Measurements from ENCODE around the gene ZNF530.

The ZNF530 gene

GRCh38 chr19:57599761-57600383 is at the start of gene ZNF530:
ZNF530 (plus strand) TSS chr19:57599885; CDS start chr19:57604346, 4,461 bp downstream.
- no peaks in the 10 kb centered on the region for H3K27me3 ChIP-seq (ENCODE audit: control insufficient read depth in 1 of 2, insufficient read depth in 2 of 2, low read length in 2 of 2)
- peaks cover 4% of the 10 kb centered on the region for H3K9me3 ChIP-seq (ENCODE audit: low read length)
- peaks cover 6% of the 10 kb centered on the region for H3K4me1 ChIP-seq (ENCODE audit: insufficient read depth, low read length)
- H3K27ac ChIP-seq (ENCODE audit: low read depth, low read length), result peak within 1 kb of the TSS; percentile 27
- H3K9ac ChIP-seq (ENCODE audit: low read length), result peak within 1 kb of the TSS; percentile 24
- peak within 1 kb of the TSS; percentile 73 to 74 for H3K4me3 ChIP-seq (ENCODE audit: low read depth in 1 of 2, low read length in 2 of 2)
- peaks cover 7% of the 10 kb centered on the region for H3K36me3 ChIP-seq (ENCODE audit: insufficient read depth, low read length)

- H3K27me3 ChIP-seq (ENCODE audit: control insufficient read depth in 1 of 2, insufficient read depth in 2 of 2, low read length in 2 of 2), result no peaks in the 10 kb centered on the region
- peaks cover 80% of the 10 kb centered on the region for H3K36me3 ChIP-seq (ENCODE audit: insufficient read depth, low read length)
- H3K4me1 ChIP-seq (ENCODE audit: insufficient read depth, low read length), result no peaks in the 10 kb centered on the region
- peak overlapping the region in 1 of 2 donors; percentile 22 for H3K4me3 ChIP-seq (ENCODE audit: low read depth in 1 of 2, low read length in 2 of 2)
- H3K9me3 ChIP-seq (ENCODE audit: low read length), result peaks cover 70% of the 10 kb centered on the region
- H3K9ac ChIP-seq (ENCODE audit: low read length), result no peak overlapping the region
- H3K27ac ChIP-seq (ENCODE audit: low read depth, low read length), result no peak overlapping the region
These were observed 47.3 kb upstream of the ZNF530 start for GRCh38 chr19:57552432-57552831.

GRCh38 chr19:57557659-57558058 is 42.0 kb upstream of the ZNF530 start:
- no peaks in the 10 kb centered on the region for H3K27me3 ChIP-seq (ENCODE audit: control insufficient read depth in 1 of 2, insufficient read depth in 2 of 2, low read length in 2 of 2)
- peaks cover 14% of the 10 kb centered on the region for H3K4me1 ChIP-seq (ENCODE audit: insufficient read depth, low read length)
- H3K27ac ChIP-seq (ENCODE audit: low read depth, low read length), result no peak overlapping the region
- H3K4me3 ChIP-seq (ENCODE audit: low read depth in 1 of 2, low read length in 2 of 2), result peak overlapping the region in 1 of 2 donors; percentile 88
- peaks cover 30% of the 10 kb centered on the region for H3K9me3 ChIP-seq (ENCODE audit: low read length)
- no peak overlapping the region for H3K9ac ChIP-seq (ENCODE audit: low read length)
- peaks cover 34% of the 10 kb centered on the region for H3K36me3 ChIP-seq (ENCODE audit: insufficient read depth, low read length)

- peak overlapping the region; percentile 50 for H3K9ac ChIP-seq (ENCODE audit: low read length)
- H3K27me3 ChIP-seq (ENCODE audit: control insufficient read depth in 1 of 2, insufficient read depth in 2 of 2, low read length in 2 of 2), result no peaks in the 10 kb centered on the region
- H3K4me3 ChIP-seq (ENCODE audit: low read depth in 1 of 2, low read length in 2 of 2), result peak overlapping the region; percentile 50 to 88
- peaks cover 25% of the 10 kb centered on the region for H3K36me3 ChIP-seq (ENCODE audit: insufficient read depth, low read length)
- peaks cover 22% of the 10 kb centered on the region for H3K9me3 ChIP-seq (ENCODE audit: low read length)
- no peak overlapping the region for H3K27ac ChIP-seq (ENCODE audit: low read depth, low read length)
- peaks cover 14% of the 10 kb centered on the region for H3K4me1 ChIP-seq (ENCODE audit: insufficient read depth, low read length)
These were observed 41.2 kb upstream of the ZNF530 start for GRCh38 chr19:57558525-57558924.

- Histone ChIP-seq H3K4me3 (ENCODE audit: low read depth in 1 of 2, low read length in 2 of 2) (peak overlapping the region; percentile 50 to 88), H3K9ac (ENCODE audit: low read length) (peak overlapping the region; percentile 50), H3K27ac (ENCODE audit: low read depth, low read length) (peak overlapping the region; percentile 4), H3K27me3 (ENCODE audit: control insufficient read depth in 1 of 2, insufficient read depth in 2 of 2, low read length in 2 of 2) (no peaks in the 10 kb centered on the region), H3K36me3 (ENCODE audit: insufficient read depth, low read length) (peaks cover 21% of the 10 kb centered on the region), H3K9me3 (ENCODE audit: low read length) (peaks cover 19% of the 10 kb centered on the region), H3K4me1 (ENCODE audit: insufficient read depth, low read length) (peaks cover 14% of the 10 kb centered on the region)
These were observed 40.7 kb upstream of the ZNF530 start for GRCh38 chr19:57559008-57559403.

- H3K27ac ChIP-seq (ENCODE audit: low read depth, low read length), result peak within 1 kb of the TSS; percentile 4
- peaks cover 16% of the 10 kb centered on the region for H3K36me3 ChIP-seq (ENCODE audit: insufficient read depth, low read length)
- no peaks in the 10 kb centered on the region for H3K27me3 ChIP-seq (ENCODE audit: control insufficient read depth in 1 of 2, insufficient read depth in 2 of 2, low read length in 2 of 2)
- H3K4me1 ChIP-seq (ENCODE audit: insufficient read depth, low read length), result peaks cover 14% of the 10 kb centered on the region
- peaks cover 17% of the 10 kb centered on the region for H3K9me3 ChIP-seq (ENCODE audit: low read length)
- peak within 1 kb of the TSS; percentile 50 to 88 for H3K4me3 ChIP-seq (ENCODE audit: low read depth in 1 of 2, low read length in 2 of 2)
- peak within 1 kb of the TSS; percentile 50 for H3K9ac ChIP-seq (ENCODE audit: low read length)
These were observed 40.2 kb upstream of the ZNF530 start, which contains the start of gene ZNF550 for GRCh38 chr19:57559404-57560025. ZNF550 (minus strand) TSS chr19:57559863; CDS start chr19:57559682, 181 bp downstream.

- H3K9me3 ChIP-seq (ENCODE audit: low read length), result peaks cover 12% of the 10 kb centered on the region
- H3K4me3 ChIP-seq (ENCODE audit: low read depth in 1 of 2, low read length in 2 of 2), result peak overlapping the region; percentile 50 to 88
- H3K36me3 ChIP-seq (ENCODE audit: insufficient read depth, low read length), result peaks cover 10% of the 10 kb centered on the region
- H3K4me1 ChIP-seq (ENCODE audit: insufficient read depth, low read length), result peaks cover 14% of the 10 kb centered on the region
- no peak overlapping the region for H3K27ac ChIP-seq (ENCODE audit: low read depth, low read length)
- H3K9ac ChIP-seq (ENCODE audit: low read length), result peak overlapping the region; percentile 50
- no peaks in the 10 kb centered on the region for H3K27me3 ChIP-seq (ENCODE audit: control insufficient read depth in 1 of 2, insufficient read depth in 2 of 2, low read length in 2 of 2)
These were observed 39.6 kb upstream of the ZNF530 start for GRCh38 chr19:57560049-57560491.

GRCh38 chr19:57563547-57563946 is 36.1 kb upstream of the ZNF530 start:
- Histone ChIP-seq H3K4me3 (ENCODE audit: low read depth in 1 of 2, low read length in 2 of 2) (no peak overlapping the region), H3K36me3 (ENCODE audit: insufficient read depth, low read length) (no peaks in the 10 kb centered on the region), H3K4me1 (ENCODE audit: insufficient read depth, low read length) (peaks cover 5% of the 10 kb centered on the region), H3K9ac (ENCODE audit: low read length) (no peak overlapping the region), H3K27me3 (ENCODE audit: control insufficient read depth in 1 of 2, insufficient read depth in 2 of 2, low read length in 2 of 2) (no peaks in the 10 kb centered on the region), H3K27ac (ENCODE audit: low read depth, low read length) (no peak overlapping the region), H3K9me3 (ENCODE audit: low read length) (peaks cover 28% of the 10 kb centered on the region)

- Histone ChIP-seq H3K9me3 (ENCODE audit: low read length) (peaks cover 45% of the 10 kb centered on the region), H3K36me3 (ENCODE audit: insufficient read depth, low read length) (no peaks in the 10 kb centered on the region), H3K9ac (ENCODE audit: low read length) (no peak overlapping the region), H3K27ac (ENCODE audit: low read depth, low read length) (no peak overlapping the region), H3K4me1 (ENCODE audit: insufficient read depth, low read length) (no peaks in the 10 kb centered on the region), H3K4me3 (ENCODE audit: low read depth in 1 of 2, low read length in 2 of 2) (peak overlapping the region in 1 of 2 donors; percentile 19), H3K27me3 (ENCODE audit: control insufficient read depth in 1 of 2, insufficient read depth in 2 of 2, low read length in 2 of 2) (no peaks in the 10 kb centered on the region)
These were observed 33.1 kb upstream of the ZNF530 start for GRCh38 chr19:57566396-57567265.

GRCh38 chr19:57570707-57571106 is 29.0 kb upstream of the ZNF530 start:
- H3K27ac ChIP-seq (ENCODE audit: low read depth, low read length), result no peak overlapping the region
- no peaks in the 10 kb centered on the region for H3K4me1 ChIP-seq (ENCODE audit: insufficient read depth, low read length)
- H3K27me3 ChIP-seq (ENCODE audit: control insufficient read depth in 1 of 2, insufficient read depth in 2 of 2, low read length in 2 of 2), result no peaks in the 10 kb centered on the region
- peaks cover 38% of the 10 kb centered on the region for H3K36me3 ChIP-seq (ENCODE audit: insufficient read depth, low read length)
- peaks cover 74% of the 10 kb centered on the region for H3K9me3 ChIP-seq (ENCODE audit: low read length)
- H3K4me3 ChIP-seq (ENCODE audit: low read depth in 1 of 2, low read length in 2 of 2), result no peak overlapping the region
- no peak overlapping the region for H3K9ac ChIP-seq (ENCODE audit: low read length)

- Histone ChIP-seq H3K27ac (ENCODE audit: low read depth, low read length) (no peak overlapping the region), H3K9me3 (ENCODE audit: low read length) (peaks cover 69% of the 10 kb centered on the region), H3K4me1 (ENCODE audit: insufficient read depth, low read length) (peaks cover 2% of the 10 kb centered on the region), H3K27me3 (ENCODE audit: control insufficient read depth in 1 of 2, insufficient read depth in 2 of 2, low read length in 2 of 2) (no peaks in the 10 kb centered on the region), H3K36me3 (ENCODE audit: insufficient read depth, low read length) (peaks cover 51% of the 10 kb centered on the region), H3K4me3 (ENCODE audit: low read depth in 1 of 2, low read length in 2 of 2) (peak overlapping the region in 1 of 2 donors; percentile 8), H3K9ac (ENCODE audit: low read length) (no peak overlapping the region)
These were observed 27.2 kb upstream of the ZNF530 start for GRCh38 chr19:57572415-57572947.

Data from muscle layer of colon (tissue), 2 donors.